Body of pancreas (tissue), 4 donors: ENCODE data around the gene KPNA2. TPM values are rescaled to one million over a fixed set of nuclear protein-coding genes. Genes with fewer than 3 reads are reported as not detected.

ENCODE experiments used
- ATAC-seq: fragments of 150-250 bp; one replicate; pipeline ENCODE4 v1.9.1; 2016
- DNase-seq, 4 donors: peaks; one replicate each; pipeline ENCODE4 v3.0.0-alpha.2; 2019
- H3K27ac ChIP-seq, 4 donors: fragments of 200-600 bp; sonication (generic); 1 replicate in 3 of 4; 2 replicates in 1 of 4; pipeline versions ENCODE4 v1.5.1 to v1.6.1; 2016 to 2019; ENCODE audit warnings: mild to moderate bottlenecking in 1 of 4, mixed read lengths in 1 of 4, moderate library complexity in 1 of 4
- H3K27me3 ChIP-seq, 2 donors: fragments of 200-600 bp; sonication (generic); one replicate each; pipeline ENCODE4 v1.6.0; 2016; ENCODE audit warnings: mild to moderate bottlenecking in 1 of 2
- H3K36me3 ChIP-seq, 2 donors: fragments of 200-600 bp; sonication (generic); replicated peaks in 1 of 2; 2 replicates each; pipeline ENCODE4 v1.5.1; 2016; ENCODE audit warnings: low read depth in 2 of 2; ENCODE audit not compliant: insufficient read depth in 1 of 2
- H3K4me1 ChIP-seq: fragments of 200-600 bp; sonication (generic); one replicate; pipeline ENCODE4 v1.6.0; 2016
- H3K4me3 ChIP-seq, 2 donors: fragments of 200-600 bp; sonication (generic); 1 replicate in 1 of 2; 2 replicates in 1 of 2; pipeline ENCODE4 v1.5.1; 2016 to 2019
- H3K9me3 ChIP-seq, 3 donors: fragments of 200-600 bp; sonication (generic); 1 replicate in 2 of 3; 2 replicates in 1 of 3; pipeline ENCODE4 v1.5.1; 2016
- CTCF ChIP-seq, 7 experiments: fragments of 450-650 bp in 4 of 7; fragments of 200-600 bp in 3 of 7; sonication (generic) in 3 of 7; IDR thresholded peaks; one replicate each; pipeline ENCODE4 v1.5.1; 2016 to 2019; ENCODE audit warnings: antibody characterized with exemption in 7 of 7
- POLR2A ChIP-seq, 3 donors: fragments of 450-650 bp; IDR thresholded peaks; one replicate each; pipeline ENCODE4 v1.6.1; 2016; ENCODE audit warnings: antibody characterized with exemption in 3 of 3, mild to moderate bottlenecking in 2 of 3
- WGBS, 2 donors: methylation state at CpG; one replicate each; pipeline ENCODE4 v1.1.5; 2017; 5-methylcytosine and 5-hydroxymethylcytosine counted together
- intact Hi-C: fragments of 100-400 bp; cut with DNase I; formaldehyde crosslinking; loops from one replicate; pipeline ENCODE4 v1.15.1; 2023
- total RNA-seq, 2 donors: library from RNA; depleted of rRNA; stranded (reverse); fragments of >200 nt; gene quantifications; one replicate each; pipeline ENCODE4 v1.1.0, GENCODE V29; 2016

KPNA2 gene
- total RNA-seq, 2 donors from 2014 or later, result 4.6 to 5.2 TPM

- no peaks in the 10 kb centered on the region for H3K9me3 ChIP-seq
- H3K4me1 ChIP-seq, result no peaks in the 10 kb centered on the region
- H3K4me3 ChIP-seq, result no peak overlapping the region
- H3K36me3 ChIP-seq, result no peaks in the 10 kb centered on the region
- WGBS, 2 donors, result 91 to 92% methylated on average over 13 to 14 of the region's 14 CpGs
- DNase-seq (no peak), ATAC-seq (no peak)
- H3K27me3 ChIP-seq, result no peaks in the 10 kb centered on the region
- no peak overlapping the region for H3K27ac ChIP-seq
- TF ChIP-seq CTCF (IDR thresholded peaks at IDR 0.05) (no peak), POLR2A (IDR thresholded peaks at IDR 0.05) (no peak)
- intact Hi-C loops, result no loop called here
Observed at GRCh38 chr17:68052810-68053209, 17.3 kb downstream of the KPNA2 start.

- WGBS, 2 donors, result 66 to 69% methylated on average over 9 of the region's 9 CpGs
- Histone ChIP-seq H3K4me1 (no peaks in the 10 kb centered on the region), H3K4me3 (no peak overlapping the region), H3K9me3 (no peaks in the 10 kb centered on the region), H3K27ac (peak overlapping the region in 1 of 4 donors; percentile 64), H3K27me3 (no peaks in the 10 kb centered on the region), H3K36me3 (no peaks in the 10 kb centered on the region)
- no peak for TF ChIP-seq CTCF (IDR thresholded peaks at IDR 0.05)
- no peak for TF ChIP-seq POLR2A (IDR thresholded peaks at IDR 0.05)
- intact Hi-C loops, result no loop called here
- ATAC-seq (no peak), DNase-seq (peak in 1 of 4 donors; percentile 20)
Observed at GRCh38 chr17:68053231-68054013, 17.9 kb downstream of the KPNA2 start.

GRCh38 chr17:68054296-68054900 is 18.9 kb downstream of the KPNA2 start:
- H3K4me1 ChIP-seq, result no peaks in the 10 kb centered on the region
- no peaks in the 10 kb centered on the region for H3K9me3 ChIP-seq
- no peaks in the 10 kb centered on the region for H3K27me3 ChIP-seq
- H3K36me3 ChIP-seq, result no peaks in the 10 kb centered on the region
- no peak overlapping the region for H3K4me3 ChIP-seq
- H3K27ac ChIP-seq, result peak overlapping the region in 2 of 4 donors; percentile 62 to 64
- ATAC-seq (peak; percentile 58), DNase-seq (peak in 1 of 4 donors; percentile 30)
- TF ChIP-seq CTCF (IDR thresholded peaks at IDR 0.05), result no peak
- no peak for TF ChIP-seq POLR2A (IDR thresholded peaks at IDR 0.05)
- 55 to 57% methylated on average over 10 to 11 of the region's 11 CpGs for WGBS, 2 donors
- intact Hi-C loops, result no loop called here

GRCh38 chr17:68057531-68057952 is 22.0 kb downstream of the KPNA2 start:
- H3K27ac ChIP-seq, result no peak overlapping the region
- DNase-seq (peak in 3 of 4 donors; percentile 13 to 21 (median 17)), ATAC-seq (peak; percentile 35)
- no peaks in the 10 kb centered on the region for H3K9me3 ChIP-seq
- H3K27me3 ChIP-seq, result no peaks in the 10 kb centered on the region
- intact Hi-C loops, result no loop called here
- TF ChIP-seq CTCF (IDR thresholded peaks at IDR 0.05) (peak in 5 of 7 experiments; percentile 19 to 38 (median 26)), POLR2A (IDR thresholded peaks at IDR 0.05) (no peak)
- no peaks in the 10 kb centered on the region for H3K4me1 ChIP-seq
- no peaks in the 10 kb centered on the region for H3K36me3 ChIP-seq
- WGBS, 2 donors, result 40 to 44% methylated on average over 4 of the region's 4 CpGs
- no peak overlapping the region for H3K4me3 ChIP-seq
